Measurements from ENCODE around the gene RPS6KA5.

The RPS6KA5 gene

GRCh38 chr14:90810806-90811205 lies 249.6 kb downstream of the RPS6KA5 start:
- DNase-seq (ENCODE audit: low spot score): no peak
- TF ChIP-seq CTCF (IDR thresholded peaks at IDR 0.05; ENCODE audit: borderline replicate concordance, control extremely low read depth, extremely low read depth, insufficient read depth, missing control alignments): no peak
- in situ Hi-C loops (cut with MboI; ENCODE audit: low sequenced_read_pairs, unreplicated experiment): no loop called here

GRCh38 chr14:90809530-90810312 lies 250.7 kb downstream of the RPS6KA5 start:
- TF ChIP-seq CTCF (IDR thresholded peaks at IDR 0.05; ENCODE audit: borderline replicate concordance, control extremely low read depth, extremely low read depth, insufficient read depth, missing control alignments): no peak
- in situ Hi-C loops (cut with MboI; ENCODE audit: low sequenced_read_pairs, unreplicated experiment): no loop called here
- no peak for DNase-seq (ENCODE audit: low spot score)

DNA sequence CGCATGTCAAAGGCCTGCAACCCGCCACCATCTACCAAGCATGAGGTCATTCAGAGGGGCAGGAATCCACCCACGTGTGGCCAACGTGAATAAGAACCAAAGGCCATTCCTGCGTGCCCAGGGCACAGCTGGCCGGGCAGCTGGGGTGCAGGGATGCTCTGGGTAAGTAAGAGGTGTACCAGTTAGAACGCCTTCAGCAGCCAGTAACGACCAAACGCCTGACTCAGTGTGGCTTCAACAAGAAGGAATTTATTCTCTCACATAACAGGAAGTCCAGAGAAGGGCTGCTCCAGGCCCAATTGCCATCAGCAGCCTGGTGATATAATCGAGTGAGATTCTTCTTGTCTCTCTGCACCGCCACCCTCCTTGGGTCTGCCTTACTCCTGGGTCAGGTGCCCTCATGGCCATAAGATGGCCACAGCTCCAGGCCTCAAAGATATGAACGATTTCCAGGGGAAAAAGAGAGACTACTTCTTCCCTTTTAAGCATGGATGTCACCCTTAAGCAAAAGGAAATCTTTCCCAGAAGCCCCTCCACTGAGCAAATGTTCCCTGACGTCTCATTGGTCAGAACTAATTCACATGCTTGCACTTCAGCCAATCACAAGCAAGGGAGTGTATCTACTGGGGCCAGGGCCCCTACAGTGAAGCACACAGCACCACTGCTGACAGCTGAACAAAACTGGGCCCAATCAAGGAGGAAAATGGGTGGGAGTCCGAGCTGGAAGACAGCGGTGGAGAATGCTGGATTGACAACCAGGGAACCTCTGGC lies 251.5 kb downstream of the RPS6KA5 start:
- no peak for DNase-seq (ENCODE audit: low spot score)
- no peak for TF ChIP-seq CTCF (IDR thresholded peaks at IDR 0.05; ENCODE audit: borderline replicate concordance, control extremely low read depth, extremely low read depth, insufficient read depth, missing control alignments)
- in situ Hi-C loops (cut with MboI; ENCODE audit: low sequenced_read_pairs, unreplicated experiment): no loop called here

- no peak for TF ChIP-seq CTCF (IDR thresholded peaks at IDR 0.05; ENCODE audit: borderline replicate concordance, control extremely low read depth, extremely low read depth, insufficient read depth, missing control alignments)
- in situ Hi-C loops (cut with MboI; ENCODE audit: low sequenced_read_pairs, unreplicated experiment): no loop called here
- DNase-seq (ENCODE audit: low spot score): no peak
Observed at GRCh38 chr14:90807060-90807459, 253.4 kb downstream of the RPS6KA5 start.

GRCh38 chr14:90805662-90806540 lies 254.5 kb downstream of the RPS6KA5 start:
- in situ Hi-C loops (cut with MboI; ENCODE audit: low sequenced_read_pairs, unreplicated experiment): no loop called here
- no peak for TF ChIP-seq CTCF (IDR thresholded peaks at IDR 0.05; ENCODE audit: borderline replicate concordance, control extremely low read depth, extremely low read depth, insufficient read depth, missing control alignments)
- DNase-seq (ENCODE audit: low spot score): no peak

GRCh38 chr14:90805084-90805391 lies 255.4 kb downstream of the RPS6KA5 start:
- no peak for TF ChIP-seq CTCF (IDR thresholded peaks at IDR 0.05; ENCODE audit: borderline replicate concordance, control extremely low read depth, extremely low read depth, insufficient read depth, missing control alignments)
- in situ Hi-C loops (cut with MboI; ENCODE audit: low sequenced_read_pairs, unreplicated experiment): no loop called here
- no peak for DNase-seq (ENCODE audit: low spot score)
